A549 (cell line): ENCODE results near the gene CLCA4. TPM values are rescaled to one million over a fixed set of nuclear protein-coding genes. Genes with fewer than 3 reads are reported as not detected.

ENCODE experiments used
- ATAC-seq, 2 experiments: fragments of 200-7000 bp in 1 of 2; fragments of >200 bp in 1 of 2; cut with Nextera tagmentation in 1 of 2; cut with Tn5 transposase in 1 of 2; 3 replicates each; pipeline versions ENCODE4 v1.8.0 to v1.9.1; 2018 to 2020; ENCODE audit warnings: mild to moderate bottlenecking in 1 of 2, moderate library complexity in 1 of 2
- CTCF ChIA-PET: fragments of 300-600 bp; sonication (Branson Sonifier 250); formaldehyde crosslinking; extraction: SDS; loops from one replicate; lab custom pipeline; 2021; ENCODE audit warnings: antibody characterized with exemption, inconsistent platforms; lab: Yijun Ruan, JAX
- POLR2A ChIA-PET: fragments of 350-600 bp; formaldehyde crosslinking; extraction: SDS; loops from one replicate; lab custom pipeline; 2021; ENCODE audit warnings: antibody characterized with exemption, inconsistent platforms; lab: Yijun Ruan, JAX
- DNase-seq, 2 experiments: peaks; one replicate each; pipeline versions ENCODE4 v3.0.0 to v3.0.0-alpha.2; 2011 to 2016; ENCODE audit warnings: low read depth in 1 of 2, low spot score in 1 of 2
- FAIRE-seq: peaks from 2 replicates; lab custom pipeline; 2011; peaks lifted over from hg19 to GRCh38; lab: Jason Lieb, UNC
- H3K27ac ChIP-seq, 2 experiments: fragments of >200 bp; sonication (Bioruptor Twin); formaldehyde crosslinking; 3 replicates each; pipeline ENCODE4 v1.5.1; 2016 to 2017
- H3K4me1 ChIP-seq: fragments of >200 bp; sonication (Bioruptor Twin); formaldehyde crosslinking; 3 replicates; pipeline ENCODE4 v1.6.1; 2016
- H3K4me2 ChIP-seq: fragments of >200 bp; sonication (Bioruptor Twin); formaldehyde crosslinking; 3 replicates; pipeline ENCODE4 v1.6.1; 2016
- H3K4me3 ChIP-seq: fragments of >200 bp; sonication (Bioruptor Twin); formaldehyde crosslinking; 3 replicates; pipeline ENCODE4 v1.5.1; 2016
- H3K9me3 ChIP-seq: fragments of >200 bp; sonication (Bioruptor Twin); formaldehyde crosslinking; 3 replicates; pipeline ENCODE4 v1.6.1; 2016
- ATOH8 ChIP-seq: fragments of 250-450 bp; sonication (Bioruptor Pico); IDR thresholded peaks from 2 replicates; pipeline ENCODE4 v1.5.0; 2020; ENCODE audit warnings: low read depth, mild to moderate bottlenecking, moderate library complexity
- BCL3 ChIP-seq: fragments of >200 bp; sonication (Bioruptor Twin); formaldehyde crosslinking; IDR thresholded peaks from 3 replicates; pipeline ENCODE4 v1.6.1; 2016
- BHLHE40 ChIP-seq: IDR thresholded peaks from 2 replicates; pipeline ENCODE4 v1.6.1; 2012; ENCODE audit warnings: low read depth, low read length, inconsistent platforms
- CBX2 ChIP-seq: fragments of 200-600 bp; sonication (generic); IDR thresholded peaks from 2 replicates; pipeline ENCODE4 v1.6.1; 2016; ENCODE audit warnings: low read depth, mild to moderate bottlenecking, borderline replicate concordance
- CBX8 ChIP-seq: fragments of 200-600 bp; sonication (generic); IDR thresholded peaks from 2 replicates; pipeline ENCODE4 v1.6.1; 2016
- CHD2 ChIP-seq: fragments of 150-350 bp; IDR thresholded peaks from 2 replicates; pipeline ENCODE4 v1.6.1; 2014; ENCODE audit warnings: low read length; ENCODE audit not compliant: partially characterized antibody
- E2F6 ChIP-seq: IDR thresholded peaks from 2 replicates; pipeline ENCODE4 v1.6.1; 2012; ENCODE audit warnings: low read depth, borderline replicate concordance
- EHF ChIP-seq: fragments of 250-450 bp; sonication (Bioruptor Pico); IDR thresholded peaks from 2 replicates; pipeline ENCODE4 v1.5.0; 2020; ENCODE audit warnings: mild to moderate bottlenecking
- ELK1 ChIP-seq: fragments of 150-350 bp; IDR thresholded peaks from 2 replicates; pipeline ENCODE4 v1.6.1; 2014; ENCODE audit warnings: low read depth, mild to moderate bottlenecking, low read length
- ESRRA ChIP-seq: fragments of 150-350 bp; IDR thresholded peaks from 2 replicates; pipeline ENCODE4 v1.6.1; 2014; ENCODE audit warnings: mild to moderate bottlenecking, low read length, borderline replicate concordance
- FOSB ChIP-seq: fragments of 250-450 bp; sonication (Bioruptor Pico); IDR thresholded peaks from 2 replicates; pipeline ENCODE4 v1.5.0; 2020; ENCODE audit warnings: mild to moderate bottlenecking, moderate library complexity
- FOXS1 ChIP-seq: fragments of 250-450 bp; sonication (Bioruptor Pico); IDR thresholded peaks from 2 replicates; pipeline ENCODE4 v1.5.0; 2020; ENCODE audit warnings: mild to moderate bottlenecking, moderate library complexity
- GATA3 ChIP-seq: IDR thresholded peaks from 2 replicates; pipeline ENCODE4 v1.6.1; 2012; ENCODE audit warnings: borderline replicate concordance
- HES2 ChIP-seq: fragments of >200 bp; sonication (Bioruptor Twin); formaldehyde crosslinking; IDR thresholded peaks from 2 replicates; pipeline ENCODE4 v1.6.1; 2016
- HEYL ChIP-seq: fragments of 250-450 bp; sonication (Bioruptor Pico); IDR thresholded peaks from 2 replicates; pipeline ENCODE4 v1.8.0; 2021; ENCODE audit warnings: mild to moderate bottlenecking, moderate library complexity
- HMGXB4 ChIP-seq: fragments of 250-450 bp; sonication (Bioruptor Pico); IDR thresholded peaks from 2 replicates; pipeline ENCODE4 v1.5.0; 2021; ENCODE audit warnings: mild to moderate bottlenecking, moderate library complexity, borderline replicate concordance
- JUNB ChIP-seq: fragments of >200 bp; sonication (Bioruptor Twin); formaldehyde crosslinking; IDR thresholded peaks from 2 replicates; pipeline ENCODE4 v1.6.1; 2016
- MAX ChIP-seq: IDR thresholded peaks from 2 replicates; pipeline ENCODE4 v1.6.1; 2012
- MYC ChIP-seq: IDR thresholded peaks from 2 replicates; pipeline ENCODE4 v1.6.1; 2012; ENCODE audit warnings: mild to moderate bottlenecking, inconsistent platforms, low read length, improper control_type of control experiment, borderline replicate concordance
- NFE2L2 ChIP-seq: fragments of 150-350 bp; conservative IDR thresholded peaks from 2 replicates; pipeline ENCODE4 v1.6.1; 2014; ENCODE audit warnings: low read length
- NR3C1 ChIP-seq: fragments of >200 bp; sonication (Bioruptor Twin); formaldehyde crosslinking; IDR thresholded peaks from 3 replicates; pipeline ENCODE4 v1.6.1; 2017
- PHF8 ChIP-seq: fragments of 200-600 bp; sonication (generic); IDR thresholded peaks from 2 replicates; pipeline ENCODE4 v1.6.1; 2016; ENCODE audit warnings: low read depth, mild to moderate bottlenecking, antibody characterized with exemption, moderate library complexity, borderline replicate concordance
- POLR2A ChIP-seq: IDR thresholded peaks from 2 replicates; pipeline ENCODE4 v1.6.1; 2012; ENCODE audit warnings: mild to moderate bottlenecking, low read length
- POLR2AphosphoS2 ChIP-seq: conservative IDR thresholded peaks from 2 replicates; pipeline ENCODE4 v1.6.1; 2012; ENCODE audit warnings: low read length, improper control_type of control experiment, inconsistent platforms
- RAD21 ChIP-seq, 2 experiments: fragments of >200 bp in 1 of 2; sonication (Bioruptor Twin) in 1 of 2; formaldehyde crosslinking in 1 of 2; IDR thresholded peaks in 1 of 2; conservative IDR thresholded peaks in 1 of 2; 2 replicates in 1 of 2; 3 replicates in 1 of 2; pipeline ENCODE4 v1.6.1; 2012 to 2018; ENCODE audit warnings: inconsistent platforms in 1 of 2
- RARB ChIP-seq: fragments of 250-450 bp; sonication (Bioruptor Pico); IDR thresholded peaks from 2 replicates; pipeline ENCODE4 v1.8.0; 2021; ENCODE audit warnings: mild to moderate bottlenecking, moderate library complexity
- RCOR1 ChIP-seq: fragments of 150-350 bp; IDR thresholded peaks from 2 replicates; pipeline ENCODE4 v1.6.1; 2014; ENCODE audit warnings: antibody characterized with exemption, low read length, low read depth
- SREBF2 ChIP-seq: fragments of 450-650 bp; IDR thresholded peaks from 2 replicates; pipeline ENCODE4 v1.6.1; 2014; ENCODE audit warnings: mild to moderate bottlenecking, moderate library complexity
- TP53 ChIP-seq: fragments of 250-450 bp; sonication (Bioruptor Pico); IDR thresholded peaks from 2 replicates; pipeline ENCODE4 v1.5.0; 2021; ENCODE audit warnings: mild to moderate bottlenecking, moderate library complexity
- USF2 ChIP-seq: fragments of 450-650 bp; IDR thresholded peaks from 2 replicates; pipeline ENCODE4 v1.6.1; 2014; ENCODE audit warnings: antibody characterized with exemption
- WGBS: methylation state at CpG from one replicate; pipeline ENCODE4 v1.1.6; 2017; ENCODE audit errors: missing lambda C conversion rate; 5-methylcytosine and 5-hydroxymethylcytosine counted together
- polyA plus RNA-seq, 4 experiments: library from polyadenylated mRNA; depleted of rRNA in 3 of 4; stranded (reverse); fragments of >200 nt; fragmentation: RNase III in 1 of 4; extraction: RNeasy Plus Mini Kit Qiagen cat#74134 plus additional on column Dnase treatment in 1 of 4; gene quantifications; 2 replicates in 3 of 4; 3 replicates in 1 of 4; pipeline ENCODE4 v1.2.3, GENCODE V29; 2011 to 2017

Gene CLCA4
- polyA plus RNA-seq, 2 of the 4 experiments (the other 2 are of a cell fraction), result not detected

- DNase-seq (no peak), ATAC-seq (no peak), FAIRE-seq (no peak)
- TF ChIP-seq FOSB (CRISPR knock-in tag) (no peak), EHF (no peak), BCL3 (no peak), USF2 (no peak), CBX2 (no peak), CBX8 (no peak), POLR2AphosphoS2 (no peak), PHF8 (no peak), NFE2L2 (no peak), SREBF2 (no peak), BHLHE40 (no peak), JUNB (no peak), ELK1 (no peak), NR3C1 (no peak), RAD21 (conservative IDR thresholded peaks at IDR 0.05 in 1 of 2, IDR thresholded peaks at IDR 0.05 in 1 of 2) (no peak), GATA3 (no peak), ESRRA (no peak), E2F6 (no peak), ATOH8 (CRISPR knock-in tag) (no peak), HMGXB4 (CRISPR knock-in tag) (no peak)
- no peaks in the 10 kb centered on the region for H3K9me3 ChIP-seq
- no peak overlapping the region for H3K27ac ChIP-seq
- H3K4me2 ChIP-seq, result no peak overlapping the region
- ChIA-PET POLR2A (no interaction called here), CTCF (interaction anchor here (0.7 to 1.7 kb wide), 3 partner anchors 32 to 125 kb away, joined by 3 to 7 read pairs (median 3); no protein-coding TSS in a partner anchor)
- H3K4me1 ChIP-seq, result no peaks in the 10 kb centered on the region
- no peak overlapping the region for H3K4me3 ChIP-seq
- 50% methylated on average over 9 of the region's 9 CpGs for WGBS
Measured at GRCh38 chr1:86504895-86505563, 41.8 kb upstream of the CLCA4 start.

GRCh38 chr1:86505564-86505902 is 41.3 kb upstream of the CLCA4 start:
- no peak overlapping the region for H3K4me3 ChIP-seq
- H3K9me3 ChIP-seq, result no peaks in the 10 kb centered on the region
- H3K27ac ChIP-seq, result no peak overlapping the region
- no peak for DNase-seq
- no peak for FAIRE-seq
- ChIA-PET POLR2A (no interaction called here), CTCF (interaction anchor here (0.7 to 1.7 kb wide), 2 partner anchors 32 to 121 kb away, joined by 3 to 7 read pairs; no protein-coding TSS in a partner anchor)
- H3K4me2 ChIP-seq, result no peak overlapping the region
- ATAC-seq, result no peak
- WGBS, result 32% methylated on average over 4 of the region's 4 CpGs
- H3K4me1 ChIP-seq, result no peaks in the 10 kb centered on the region
- no peak for TF ChIP-seq BHLHE40
- no peak for TF ChIP-seq HEYL
- no peak for TF ChIP-seq RARB (CRISPR knock-in tag)
- TF ChIP-seq MYC, result no peak
- TF ChIP-seq MAX, result no peak
- TF ChIP-seq E2F6, result no peak
- no peak for TF ChIP-seq CHD2
- TF ChIP-seq POLR2A, result no peak
- TF ChIP-seq BCL3, result no peak
- TF ChIP-seq FOXS1 (CRISPR knock-in tag), result no peak
- TF ChIP-seq TP53 (CRISPR knock-in tag), result no peak
- TF ChIP-seq HES2, result no peak
- TF ChIP-seq RCOR1, result no peak
